ENCODE data around the gene TNFRSF18. TPM values are rescaled to one million over a fixed set of nuclear protein-coding genes. Genes with fewer than 3 reads are reported as not detected.
A peak's percentile ranks its signal among the peaks of the same experiment; 100 is the strongest.

TNFRSF18 gene
- total RNA-seq, 1 experiment from 2014 or later = 0.83 TPM

- POLR2A ChIA-PET = no interaction called here
Measured at GRCh38 chr1:1178794-1179331, 27.5 kb downstream of the TNFRSF18 start.

GRCh38 chr1:1177452-1178206 is 28.8 kb downstream of the TNFRSF18 start:
- Mint-ChIP-seq H3K4me1 (peaks cover 16% of the 10 kb centered on the region), H3K27me3 (ENCODE audit: low read depth) (peaks cover 19% of the 10 kb centered on the region), H3K36me3 (no peaks in the 10 kb centered on the region), H3K9me3 (no peaks in the 10 kb centered on the region), H3K27ac (no peak overlapping the region), H3K4me3 (no peak overlapping the region)
- no peak for ATAC-seq
- CTCF ChIA-PET = interaction anchor here (1.0 kb wide), 1 partner anchor 17 kb away, joined by 3 read pairs; no protein-coding TSS in a partner anchor
- no peak for DNase-seq (ENCODE audit: low spot score)
- POLR2A ChIA-PET = no interaction called here
- no peak for TF ChIP-seq ZBTB43 (CRISPR knock-in tag; IDR thresholded peaks at IDR 0.05)
- no peak for TF ChIP-seq CDX4 (CRISPR knock-in tag; IDR thresholded peaks at IDR 0.05; ENCODE audit: borderline replicate concordance)
- TF ChIP-seq MLX (CRISPR knock-in tag; IDR thresholded peaks at IDR 0.05) = no peak
- TF ChIP-seq ZBTB21 (CRISPR knock-in tag; IDR thresholded peaks at IDR 0.05; ENCODE audit: borderline replicate concordance) = no peak
- TF ChIP-seq MAX (CRISPR knock-in tag; IDR thresholded peaks at IDR 0.05) = no peak
- TF ChIP-seq KAT7 (CRISPR knock-in tag; IDR thresholded peaks at IDR 0.05; ENCODE audit: borderline replicate concordance) = no peak
- no peak for TF ChIP-seq SMAD4 (CRISPR knock-in tag; IDR thresholded peaks at IDR 0.05)
- no peak for TF ChIP-seq FOXP1 (CRISPR knock-in tag; IDR thresholded peaks at IDR 0.05; ENCODE audit: borderline replicate concordance)
- TF ChIP-seq PREB (CRISPR knock-in tag; IDR thresholded peaks at IDR 0.05; ENCODE audit: borderline replicate concordance) = no peak
- no peak for TF ChIP-seq NR3C1 (CRISPR knock-in tag; conservative IDR thresholded peaks at IDR 0.05; ENCODE audit: low read depth)
- no peak for TF ChIP-seq TEAD4 (CRISPR knock-in tag; IDR thresholded peaks at IDR 0.05)
- no peak for TF ChIP-seq HMGXB4 (CRISPR knock-in tag; IDR thresholded peaks at IDR 0.05)
- no peak for TF ChIP-seq FOXJ3 (CRISPR knock-in tag; IDR thresholded peaks at IDR 0.05; ENCODE audit: borderline replicate concordance)
- TF ChIP-seq STAT6 (CRISPR knock-in tag; conservative IDR thresholded peaks at IDR 0.05; ENCODE audit: low read depth) = no peak
- no peak for TF ChIP-seq JAZF1 (CRISPR knock-in tag; IDR thresholded peaks at IDR 0.05)
- TF ChIP-seq SP1 (CRISPR knock-in tag; conservative IDR thresholded peaks at IDR 0.05) = no peak
- no peak for TF ChIP-seq HMGA2 (CRISPR knock-in tag; IDR thresholded peaks at IDR 0.05)

More at GRCh38 chr1:1178794-1179331, 27.5 kb downstream of the TNFRSF18 start:
- Mint-ChIP-seq H3K4me3 (no peak overlapping the region), H3K27ac (no peak overlapping the region), H3K4me1 (peaks cover 16% of the 10 kb centered on the region), H3K9me3 (no peaks in the 10 kb centered on the region), H3K27me3 (ENCODE audit: low read depth) (peaks cover 19% of the 10 kb centered on the region), H3K36me3 (no peaks in the 10 kb centered on the region)
- peak; percentile 7 for DNase-seq (ENCODE audit: low spot score)
- CTCF ChIA-PET = no interaction called here
- TF ChIP-seq ETV6 (CRISPR knock-in tag; IDR thresholded peaks at IDR 0.05) (no peak), TCF7 (CRISPR knock-in tag; IDR thresholded peaks at IDR 0.05; ENCODE audit: low read depth) (0 out of 2 replicates have a peak, but pooled peaks have one; percentile 17)
- no peak for ATAC-seq
